HepG2 (cell line): ENCODE measurements around the gene LRRC10B. TPM values are rescaled to one million over a fixed set of nuclear protein-coding genes. Genes with fewer than 3 reads are reported as not detected.

ENCODE experiments used
- ASH2L ChIP-seq: fragments of 300-600, 200-600 bp; sonication (generic); IDR thresholded peaks from 2 replicates; pipeline ENCODE4 v1.7.0; 2017; ENCODE audit warnings: low read depth, mild to moderate bottlenecking, moderate library complexity, mixed read lengths, low read length; ENCODE audit not compliant: insufficient read length
- HOXD1 ChIP-seq: sonication (generic); formaldehyde crosslinking; IDR thresholded peaks from 2 replicates; pipeline ENCODE4 v1.5.0; 2020; ENCODE audit warnings: missing genetic modification reagents
- LBX2 ChIP-seq: sonication (generic); formaldehyde crosslinking; IDR thresholded peaks from 2 replicates; pipeline ENCODE4 v1.5.0; 2020; ENCODE audit warnings: missing genetic modification reagents, mild to moderate bottlenecking, borderline replicate concordance
- LCORL ChIP-seq, 2 experiments: fragments of 450-650 bp in 1 of 2; sonication (generic) in 1 of 2; formaldehyde crosslinking in 1 of 2; IDR thresholded peaks; 2 replicates each; pipeline versions ENCODE4 v1.5.0 to v1.6.1; 2017 to 2020; ENCODE audit warnings: antibody characterized with exemption in 1 of 2, missing genetic modification reagents in 1 of 2
- PAX8 ChIP-seq: sonication (generic); formaldehyde crosslinking; IDR thresholded peaks from 2 replicates; pipeline ENCODE4 v1.8.0; 2022; ENCODE audit warnings: mild to moderate bottlenecking, missing genetic modification reagents, borderline replicate concordance
- PBX3 ChIP-seq: sonication (generic); formaldehyde crosslinking; IDR thresholded peaks from 2 replicates; pipeline ENCODE4 v1.8.1; 2023; ENCODE audit warnings: missing genetic modification reagents, inconsistent platforms, borderline replicate concordance
- PLSCR1 ChIP-seq: sonication (generic); formaldehyde crosslinking; IDR thresholded peaks from 2 replicates; pipeline ENCODE4 v1.5.0; 2020; ENCODE audit warnings: missing genetic modification reagents, mild to moderate bottlenecking, borderline replicate concordance
- RELA ChIP-seq: sonication (generic); formaldehyde crosslinking; IDR thresholded peaks from 2 replicates; pipeline ENCODE4 v1.4.0; 2020; ENCODE audit warnings: missing genetic modification reagents
- THAP9 ChIP-seq: sonication (generic); formaldehyde crosslinking; IDR thresholded peaks from 2 replicates; pipeline ENCODE4; 2020; ENCODE audit warnings: missing genetic modification reagents, mild to moderate bottlenecking, borderline replicate concordance
- ZBTB42 ChIP-seq: sonication (generic); formaldehyde crosslinking; IDR thresholded peaks from 2 replicates; pipeline ENCODE4 v1.5.0; 2020; ENCODE audit warnings: mild to moderate bottlenecking, missing genetic modification reagents
- ZBTB44 ChIP-seq: sonication (generic); formaldehyde crosslinking; IDR thresholded peaks from 2 replicates; pipeline ENCODE4 v1.4.0; 2020; ENCODE audit warnings: missing genetic modification reagents
- ZNF282 ChIP-seq: fragments of 450-650 bp; IDR thresholded peaks from 2 replicates; pipeline ENCODE4 v1.6.1; 2018; ENCODE audit not compliant: partially characterized antibody
- ZNF3 ChIP-seq: IDR thresholded peaks from 2 replicates; pipeline ENCODE4 v1.7.0; 2017; ENCODE audit warnings: inconsistent platforms
- ZNF383 ChIP-seq: sonication (generic); formaldehyde crosslinking; IDR thresholded peaks from 2 replicates; pipeline ENCODE4 v1.4.0; 2020; ENCODE audit warnings: missing genetic modification reagents, mild to moderate bottlenecking, borderline replicate concordance
- ZNF501 ChIP-seq: sonication (generic); formaldehyde crosslinking; IDR thresholded peaks from 2 replicates; pipeline ENCODE4 v1.5.1; 2020; ENCODE audit warnings: mild to moderate bottlenecking, moderate library complexity, missing genetic modification reagents
- ZNF746 ChIP-seq: sonication (generic); formaldehyde crosslinking; IDR thresholded peaks from 2 replicates; pipeline ENCODE4 v1.8.0; 2022; ENCODE audit warnings: mild to moderate bottlenecking, missing genetic modification reagents
- ZSCAN21 ChIP-seq: sonication (generic); formaldehyde crosslinking; IDR thresholded peaks from 2 replicates; pipeline ENCODE4 v1.8.0; 2022; ENCODE audit warnings: mild to moderate bottlenecking, missing genetic modification reagents, moderate library complexity, borderline replicate concordance
- polyA plus RNA-seq, 8 experiments: library from polyadenylated mRNA; depleted of rRNA in 3 of 8; stranded (reverse) in 7 of 8; unstranded in 1 of 8; fragments of >200 nt; fragmentation: Illumina TruSeq in 4 of 8; extraction: Trizol in 4 of 8; gene quantifications; 2 replicates each; pipeline versions ENCODE4 v1.2.1 to v1.2.3, GENCODE V29; 2011 to 2016; ENCODE audit warnings: low read depth in 4 of 8, missing spikeins in 1 of 8, mixed read lengths in 1 of 8; ENCODE audit not compliant: insufficient read depth in 1 of 8
- total RNA-seq, 5 experiments: library from RNA; depleted of rRNA; stranded (reverse); fragments of >200 nt; fragmentation: Illumina TruSeq; extraction: Trizol; gene quantifications; 2 replicates each; pipeline ENCODE4 v1.2.3, GENCODE V29; 2016; ENCODE audit warnings: low read depth in 1 of 5
- TF ChIP-seq, protein P1 (sequence below): IDR thresholded peaks from 2 replicates; pipeline ENCODE4 v1.6.1; 2016; ENCODE audit warnings: missing compliant biosample characterization, missing genetic modification reagents, borderline replicate concordance
- TF ChIP-seq, protein P2 (sequence below): sonication (generic); formaldehyde crosslinking; IDR thresholded peaks from 2 replicates; pipeline ENCODE4 v1.5.0; 2020; ENCODE audit warnings: missing genetic modification reagents

The LRRC10B gene
- total and polyA plus RNA-seq, 2 of the 13 experiments (the other 11 are each of a cell fraction or from before 2014, with no cell fraction given), result not detected

GRCh38 chr11:61488651-61489291, 19.8 kb upstream of the LRRC10B start (continued):
- TF ChIP-seq, protein P1, sequence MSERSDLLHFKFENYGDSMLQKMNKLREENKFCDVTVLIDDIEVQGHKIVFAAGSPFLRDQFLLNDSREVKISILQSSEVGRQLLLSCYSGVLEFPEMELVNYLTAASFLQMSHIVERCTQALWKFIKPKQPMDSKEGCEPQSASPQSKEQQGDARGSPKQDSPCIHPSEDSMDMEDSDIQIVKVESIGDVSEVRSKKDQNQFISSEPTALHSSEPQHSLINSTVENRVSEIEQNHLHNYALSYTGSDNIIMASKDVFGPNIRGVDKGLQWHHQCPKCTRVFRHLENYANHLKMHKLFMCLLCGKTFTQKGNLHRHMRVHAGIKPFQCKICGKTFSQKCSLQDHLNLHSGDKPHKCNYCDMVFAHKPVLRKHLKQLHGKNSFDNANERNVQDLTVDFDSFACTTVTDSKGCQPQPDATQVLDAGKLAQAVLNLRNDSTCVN (CRISPR knock-in tag), result peak; percentile 27; the same call in 1 of the 2 replicates
- TF ChIP-seq ZSCAN21 (CRISPR knock-in tag), result 0 out of 2 replicates have a peak, but pooled peaks have one; percentile 55
- no peak for TF ChIP-seq ZBTB44 (CRISPR knock-in tag)
- no peak for TF ChIP-seq ZNF383 (CRISPR knock-in tag)
- peak; percentile 55; the same call in 1 of the 2 replicates for TF ChIP-seq ZNF501 (CRISPR knock-in tag)
- no peak for TF ChIP-seq ASH2L
- TF ChIP-seq LBX2 (CRISPR knock-in tag), result no peak
- no peak for TF ChIP-seq ZNF282
- TF ChIP-seq LCORL (IDR thresholded peaks at IDR 0.05), result no peak
- peak; percentile 69; the same call in 1 of the 2 replicates for TF ChIP-seq LCORL (CRISPR knock-in tag; IDR thresholded peaks at IDR 0.05)
- no peak for TF ChIP-seq PBX3 (CRISPR knock-in tag)
- no peak for TF ChIP-seq RELA (CRISPR knock-in tag)
- no peak for TF ChIP-seq PAX8 (CRISPR knock-in tag)
- TF ChIP-seq ZNF3 (CRISPR knock-in tag), result no peak; the same call in 1 of the 2 replicates
- TF ChIP-seq, protein P2, sequence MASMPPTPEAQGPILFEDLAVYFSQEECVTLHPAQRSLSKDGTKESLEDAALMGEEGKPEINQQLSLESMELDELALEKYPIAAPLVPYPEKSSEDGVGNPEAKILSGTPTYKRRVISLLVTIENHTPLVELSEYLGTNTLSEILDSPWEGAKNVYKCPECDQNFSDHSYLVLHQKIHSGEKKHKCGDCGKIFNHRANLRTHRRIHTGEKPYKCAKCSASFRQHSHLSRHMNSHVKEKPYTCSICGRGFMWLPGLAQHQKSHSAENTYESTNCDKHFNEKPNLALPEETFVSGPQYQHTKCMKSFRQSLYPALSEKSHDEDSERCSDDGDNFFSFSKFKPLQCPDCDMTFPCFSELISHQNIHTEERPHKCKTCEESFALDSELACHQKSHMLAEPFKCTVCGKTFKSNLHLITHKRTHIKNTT, result no peak
- no peak for TF ChIP-seq ZNF746 (CRISPR knock-in tag)
- no peak for TF ChIP-seq ZBTB42
- no peak for TF ChIP-seq THAP9 (CRISPR knock-in tag)
- TF ChIP-seq HOXD1 (CRISPR knock-in tag), result 0 out of 2 replicates have a peak, but pooled peaks have one; percentile 11
- TF ChIP-seq PLSCR1, result no peak
